OCI-LY1 (cell line): Measurements from ENCODE around the gene CDH8.

Source experiments
- CTCF ChIP-seq: fragments of 200-600 bp; sonication (generic), shearing (Covaris generic); IDR thresholded peaks from 2 replicates; pipeline ENCODE4 v1.5.1; 2017; ENCODE audit warnings: mild to moderate bottlenecking, antibody characterized with exemption, low read length, moderate library complexity, mixed read lengths
- EZH2 ChIP-seq: fragments of 200-600 bp; sonication (generic), shearing (Covaris generic); IDR thresholded peaks from 2 replicates; pipeline ENCODE4 v1.8.0; 2017; ENCODE audit warnings: borderline replicate concordance, mixed run types, mild to moderate bottlenecking, antibody characterized with exemption, low read length, moderate library complexity, mixed read lengths

- TF ChIP-seq CTCF (no peak), EZH2 (no peak)
Measured at GRCh38 chr16:62038225-62038624, 2.0 kb upstream of the CDH8 start.
